Mucosa of rectum (tissue), 2 donors: ENCODE results near the gene CLEC3A.

Source experiments
- H3K27ac ChIP-seq, 2 donors: one replicate each; pipeline ENCODE4 v1.7.0; 2013; ENCODE audit warnings: inconsistent platforms in 2 of 2, low read depth in 2 of 2, low read length in 2 of 2
- H3K27me3 ChIP-seq, 2 donors: one replicate each; pipeline ENCODE4 v1.7.0; 2013; ENCODE audit warnings: low read length in 2 of 2; ENCODE audit not compliant: control insufficient read depth in 2 of 2, insufficient read depth in 2 of 2
- H3K36me3 ChIP-seq, 2 donors: one replicate each; pipeline ENCODE4 v1.7.0; 2013; ENCODE audit warnings: low read length in 2 of 2; ENCODE audit not compliant: control insufficient read depth in 2 of 2, insufficient read depth in 2 of 2
- H3K4me1 ChIP-seq, 2 donors: one replicate each; pipeline ENCODE4 v1.7.0; 2013; ENCODE audit warnings: low read length in 2 of 2, mild to moderate bottlenecking in 1 of 2; ENCODE audit not compliant: control insufficient read depth in 2 of 2, insufficient read depth in 2 of 2
- H3K4me3 ChIP-seq, 2 donors: one replicate each; pipeline ENCODE4 v1.7.0; 2013; ENCODE audit warnings: low read length in 2 of 2
- H3K9ac ChIP-seq, 2 donors: one replicate each; pipeline ENCODE4 v1.7.0; 2013; ENCODE audit warnings: low read length in 2 of 2, low read depth in 1 of 2, mild to moderate bottlenecking in 1 of 2
- H3K9me3 ChIP-seq, 2 donors: one replicate each; pipeline ENCODE4 v1.7.0; 2013; ENCODE audit warnings: low read length in 2 of 2; ENCODE audit not compliant: control insufficient read depth in 2 of 2
- donor health status: healthy.
- donor health status: Normal muscosa, but diverticular disease.

The CLEC3A gene

GRCh38 chr16:78060809-78061208 lies 38.5 kb downstream of the CLEC3A start:
- Histone ChIP-seq H3K4me3 (no peak overlapping the region), H3K4me1 (no peaks in the 10 kb centered on the region), H3K9me3 (no peaks in the 10 kb centered on the region), H3K36me3 (no peaks in the 10 kb centered on the region), H3K27me3 (no peaks in the 10 kb centered on the region), H3K27ac (no peak overlapping the region), H3K9ac (no peak overlapping the region)

- no peaks in the 10 kb centered on the region for H3K27me3 ChIP-seq
These were observed 43.0 kb downstream of the CLEC3A start for GRCh38 chr16:78065319-78065718.

GRCh38 chr16:78069913-78070312 lies 47.6 kb downstream of the CLEC3A start:
- Histone ChIP-seq H3K9ac (no peak overlapping the region), H3K27me3 (no peaks in the 10 kb centered on the region), H3K4me1 (no peaks in the 10 kb centered on the region), H3K4me3 (no peak overlapping the region), H3K36me3 (no peaks in the 10 kb centered on the region), H3K9me3 (no peaks in the 10 kb centered on the region), H3K27ac (no peak overlapping the region)

More at GRCh38 chr16:78065319-78065718, 43.0 kb downstream of the CLEC3A start:
- Histone ChIP-seq H3K36me3 (no peaks in the 10 kb centered on the region), H3K9ac (no peak overlapping the region), H3K27ac (no peak overlapping the region), H3K4me3 (no peak overlapping the region), H3K4me1 (no peaks in the 10 kb centered on the region), H3K9me3 (no peaks in the 10 kb centered on the region)

- Histone ChIP-seq H3K4me1 (no peaks in the 10 kb centered on the region), H3K27me3 (no peaks in the 10 kb centered on the region), H3K4me3 (no peak overlapping the region), H3K27ac (no peak overlapping the region), H3K9me3 (no peaks in the 10 kb centered on the region), H3K9ac (no peak overlapping the region), H3K36me3 (no peaks in the 10 kb centered on the region)
These were observed 49.9 kb downstream of the CLEC3A start for GRCh38 chr16:78072275-78072674.

GRCh38 chr16:78075800-78076199 lies 53.5 kb downstream of the CLEC3A start:
- Histone ChIP-seq H3K27ac (no peak overlapping the region), H3K9me3 (no peaks in the 10 kb centered on the region), H3K27me3 (peaks cover 0 to 2% of the 10 kb centered on the region in 2 donors), H3K4me3 (no peak overlapping the region), H3K4me1 (no peaks in the 10 kb centered on the region), H3K36me3 (no peaks in the 10 kb centered on the region), H3K9ac (no peak overlapping the region)

GRCh38 chr16:78081341-78081740 lies 59.0 kb downstream of the CLEC3A start:
- Histone ChIP-seq H3K27me3 (peaks cover 0 to 2% of the 10 kb centered on the region in 2 donors), H3K9ac (no peak overlapping the region), H3K4me3 (no peak overlapping the region), H3K9me3 (no peaks in the 10 kb centered on the region), H3K4me1 (no peaks in the 10 kb centered on the region), H3K36me3 (no peaks in the 10 kb centered on the region), H3K27ac (no peak overlapping the region)
